Sigmoid colon (tissue), 7 donors: ENCODE data around the gene ZNF189. TPM values are rescaled to one million over a fixed set of nuclear protein-coding genes. Genes with fewer than 3 reads are reported as not detected.
A peak's percentile ranks its signal among the peaks of the same experiment; 100 is the strongest.

ENCODE experiments used
- DNase-seq: peaks from one replicate; pipeline ENCODE4 v3.0.0-alpha.2; 2019
- H3K27ac ChIP-seq, 4 donors: fragments of 200-600 bp; sonication (generic); one replicate each; pipeline ENCODE4 v1.5.1; 2016 to 2019; ENCODE audit warnings: mild to moderate bottlenecking in 1 of 4
- H3K27me3 ChIP-seq, 3 donors: fragments of 200-600 bp; sonication (generic); one replicate each; pipeline ENCODE4 v1.5.1; 2019; ENCODE audit warnings: mild to moderate bottlenecking in 1 of 3
- H3K36me3 ChIP-seq, 4 donors: fragments of 200-600 bp; sonication (generic); one replicate each; pipeline ENCODE4 v1.5.1; 2016 to 2019
- H3K4me1 ChIP-seq, 4 donors: fragments of 200-600 bp; sonication (generic); one replicate each; pipeline ENCODE4 v1.5.1; 2017 to 2019
- H3K4me3 ChIP-seq, 4 donors: fragments of 200-600 bp; sonication (generic); one replicate each; pipeline ENCODE4 v1.5.1; 2017 to 2019; ENCODE audit warnings: mild to moderate bottlenecking in 2 of 4, moderate library complexity in 1 of 4
- H3K9me3 ChIP-seq, 4 donors: fragments of 200-600 bp in 3 of 4; sonication (generic) in 3 of 4; one replicate each; pipeline versions ENCODE4 v1.5.1 to v1.6.1; 2013 to 2019
- EP300 ChIP-seq, 4 donors: sonication (generic); formaldehyde crosslinking; IDR thresholded peaks; one replicate each; pipeline ENCODE4 v1.6.1; 2017; ENCODE audit warnings: antibody characterized with exemption in 4 of 4
- POLR2A ChIP-seq, 2 donors: fragments of 450-650 bp; IDR thresholded peaks; one replicate each; pipeline ENCODE4 v1.6.1; 2016; ENCODE audit warnings: antibody characterized with exemption in 2 of 2, mild to moderate bottlenecking in 2 of 2, moderate library complexity in 2 of 2
- POLR2AphosphoS5 ChIP-seq, 4 donors: sonication (generic); formaldehyde crosslinking; IDR thresholded peaks; one replicate each; pipeline ENCODE4 v1.6.1; 2017; ENCODE audit warnings: antibody characterized with exemption in 4 of 4
- WGBS, 2 donors: extraction: QIAGEN DNeasy Blood & Tissue Kit; methylation state at CpG; one replicate each; pipeline ENCODE4 v1.1.7; 2013; 5-methylcytosine and 5-hydroxymethylcytosine counted together
- intact Hi-C: fragments of 100-400 bp; cut with DNase I; formaldehyde crosslinking; loops from one replicate; pipeline ENCODE4 v1.15.1; 2023
- polyA plus RNA-seq, 3 donors: library from polyadenylated mRNA; stranded (reverse); fragments of 200-250 nt; gene quantifications; one replicate each; pipeline ENCODE4 v1.2.3, GENCODE V29; 2013
- total RNA-seq, 4 donors: library from RNA; depleted of rRNA; stranded (reverse); fragments of >200 nt; gene quantifications; one replicate each; pipeline ENCODE4 v1.1.0, GENCODE V29; 2016
- TF ChIP-seq, protein P1 (sequence below), 4 experiments: fragments of 450-650 bp in 3 of 4; fragments of 200-600 bp in 1 of 4; IDR thresholded peaks; one replicate each; pipeline ENCODE4 v1.5.1; 2016 to 2019; ENCODE audit warnings: antibody characterized with exemption in 4 of 4, mild to moderate bottlenecking in 3 of 4, moderate library complexity in 2 of 4
- donor health status: healthy with polysubstance abuse.
- donor health status: Bipolar disorder and iron deficiency.
- donor health status: healthy.

ZNF189 gene
- total and polyA plus RNA-seq, 7 donors: 5.3 to 26.0 (median 21.2) TPM

GRCh38 chr9:101387871-101388506 is 10.7 kb upstream of the ZNF189 start:
- H3K4me1 ChIP-seq: no peaks in the 10 kb centered on the region
- no peak for DNase-seq
- H3K27ac ChIP-seq: no peak overlapping the region
- intact Hi-C loops: no loop called here
- TF ChIP-seq, protein P1, sequence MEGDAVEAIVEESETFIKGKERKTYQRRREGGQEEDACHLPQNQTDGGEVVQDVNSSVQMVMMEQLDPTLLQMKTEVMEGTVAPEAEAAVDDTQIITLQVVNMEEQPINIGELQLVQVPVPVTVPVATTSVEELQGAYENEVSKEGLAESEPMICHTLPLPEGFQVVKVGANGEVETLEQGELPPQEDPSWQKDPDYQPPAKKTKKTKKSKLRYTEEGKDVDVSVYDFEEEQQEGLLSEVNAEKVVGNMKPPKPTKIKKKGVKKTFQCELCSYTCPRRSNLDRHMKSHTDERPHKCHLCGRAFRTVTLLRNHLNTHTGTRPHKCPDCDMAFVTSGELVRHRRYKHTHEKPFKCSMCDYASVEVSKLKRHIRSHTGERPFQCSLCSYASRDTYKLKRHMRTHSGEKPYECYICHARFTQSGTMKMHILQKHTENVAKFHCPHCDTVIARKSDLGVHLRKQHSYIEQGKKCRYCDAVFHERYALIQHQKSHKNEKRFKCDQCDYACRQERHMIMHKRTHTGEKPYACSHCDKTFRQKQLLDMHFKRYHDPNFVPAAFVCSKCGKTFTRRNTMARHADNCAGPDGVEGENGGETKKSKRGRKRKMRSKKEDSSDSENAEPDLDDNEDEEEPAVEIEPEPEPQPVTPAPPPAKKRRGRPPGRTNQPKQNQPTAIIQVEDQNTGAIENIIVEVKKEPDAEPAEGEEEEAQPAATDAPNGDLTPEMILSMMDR (IDR thresholded peaks at IDR 0.05): peak in 1 of 4 experiments; percentile 8
- no peak for TF ChIP-seq POLR2A (IDR thresholded peaks at IDR 0.05)
- no peaks in the 10 kb centered on the region for H3K27me3 ChIP-seq
- peaks cover 0 to 30% (median 7%) of the 10 kb centered on the region in 4 donors for H3K36me3 ChIP-seq
- no peaks in the 10 kb centered on the region for H3K9me3 ChIP-seq
- no peak overlapping the region for H3K4me3 ChIP-seq
- 43 to 65% methylated on average over 6 of the region's 6 CpGs for WGBS, 2 donors

GRCh38 chr9:101388507-101388993 is 10.1 kb upstream of the ZNF189 start:
- no peak overlapping the region for H3K4me3 ChIP-seq
- 47 to 74% methylated on average over 2 of the region's 2 CpGs for WGBS, 2 donors
- H3K4me1 ChIP-seq: no peaks in the 10 kb centered on the region
- TF ChIP-seq, protein P1 (IDR thresholded peaks at IDR 0.05): no peak
- no peak for TF ChIP-seq EP300 (IDR thresholded peaks at IDR 0.05)
- no peak for TF ChIP-seq POLR2A (IDR thresholded peaks at IDR 0.05)
- H3K36me3 ChIP-seq: peaks cover 0 to 30% (median 7%) of the 10 kb centered on the region in 4 donors
- no peaks in the 10 kb centered on the region for H3K9me3 ChIP-seq
- no peak for DNase-seq
- intact Hi-C loops: no loop called here
- H3K27me3 ChIP-seq: no peaks in the 10 kb centered on the region
- no peak overlapping the region for H3K27ac ChIP-seq

- intact Hi-C loops: no loop called here
- no peak overlapping the region for H3K27ac ChIP-seq
- no peaks in the 10 kb centered on the region for H3K27me3 ChIP-seq
- H3K4me1 ChIP-seq: peaks cover 0 to 23% (median 20%) of the 10 kb centered on the region in 4 donors
- peaks cover 0 to 28% (median 7%) of the 10 kb centered on the region in 4 donors for H3K36me3 ChIP-seq
- 97 to 99% methylated on average over 3 of the region's 3 CpGs for WGBS, 2 donors
- TF ChIP-seq, protein P1 (IDR thresholded peaks at IDR 0.05): no peak
- TF ChIP-seq EP300 (IDR thresholded peaks at IDR 0.05) (no peak), POLR2AphosphoS5 (IDR thresholded peaks at IDR 0.05) (no peak), POLR2A (IDR thresholded peaks at IDR 0.05) (no peak)
- no peak overlapping the region for H3K4me3 ChIP-seq
- no peaks in the 10 kb centered on the region for H3K9me3 ChIP-seq
- no peak for DNase-seq
These were observed 5.5 kb upstream of the ZNF189 start for GRCh38 chr9:101393135-101393534.

DNA sequence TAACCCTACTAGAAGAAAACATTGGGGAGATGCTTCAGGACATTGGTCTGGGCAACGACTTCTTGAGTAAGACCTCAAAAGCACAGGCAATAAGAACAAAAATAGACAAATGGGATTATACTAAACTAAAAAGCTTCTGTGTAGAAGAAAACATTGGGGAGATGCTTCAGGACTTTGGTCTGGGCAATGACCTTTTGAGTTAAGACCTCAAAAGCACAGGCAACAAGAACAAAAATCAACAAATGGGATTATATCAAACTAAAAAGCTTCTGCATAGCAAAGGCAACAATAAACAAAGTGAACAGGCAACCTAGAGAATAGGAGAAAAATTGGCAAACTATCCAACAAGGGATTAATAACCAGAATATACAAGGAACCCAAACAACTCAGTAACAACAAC is 4.0 kb upstream of the ZNF189 start:
- H3K27me3 ChIP-seq: no peaks in the 10 kb centered on the region
- H3K4me1 ChIP-seq: peaks cover 0 to 28% (median 24%) of the 10 kb centered on the region in 4 donors
- intact Hi-C loops: loop anchor here (5.0 kb wide), 1 partner anchor 1572 kb away; the partner anchor contains the start of gene NR4A3
- DNase-seq: no peak
- no peaks in the 10 kb centered on the region for H3K9me3 ChIP-seq
- H3K27ac ChIP-seq: no peak overlapping the region
- H3K4me3 ChIP-seq: no peak overlapping the region
- peaks cover 0 to 12% (median 5%) of the 10 kb centered on the region in 4 donors for H3K36me3 ChIP-seq
- 95 to 96% methylated on average over 1 of the region's 1 CpG for WGBS, 2 donors
- no peak for TF ChIP-seq POLR2AphosphoS5 (IDR thresholded peaks at IDR 0.05)
- no peak for TF ChIP-seq EP300 (IDR thresholded peaks at IDR 0.05)
- no peak for TF ChIP-seq POLR2A (IDR thresholded peaks at IDR 0.05)
- TF ChIP-seq, protein P1 (IDR thresholded peaks at IDR 0.05): no peak
